ENCODE measurements around the gene XRCC4. TPM values are rescaled to one million over a fixed set of nuclear protein-coding genes. Genes with fewer than 3 reads are reported as not detected.

The XRCC4 gene
- total and polyA plus RNA-seq, 9 of the 15 experiments (the other 6 are each of a cell fraction or from before 2014, with no cell fraction given) = 13.6 to 61.6 (median 22.4) TPM

GRCh38 chr5:83255268-83255667 is 177.9 kb downstream of the XRCC4 start:
- ChIA-PET POLR2A (no interaction called here), CTCF (ENCODE audit: low intra/inter-chr PET ratio) (no interaction called here)
- no TSS peak for BruUV-seq (replicated peaks)
- DNase-seq (ENCODE audit: extremely low read depth in 1 of 4, low spot score in 3 of 4) = no peak
- H3K9ac ChIP-seq (ENCODE audit: insufficient read depth in 1 of 2, low read depth in 2 of 2, low read length in 2 of 2) = no peak overlapping the region
- H3K4me1 ChIP-seq (replicated peaks in 1 of 2; ENCODE audit: control insufficient read depth in 2 of 2, insufficient read depth in 2 of 2, low read length in 2 of 2) = no peaks in the 10 kb centered on the region
- no peaks in the 10 kb centered on the region for H3K79me2 ChIP-seq (ENCODE audit: control insufficient read depth, insufficient read depth, low read length)
- H3K4me2 ChIP-seq (ENCODE audit: insufficient read depth, low read length) = no peak overlapping the region
- H2AFZ ChIP-seq (ENCODE audit: low read depth, low read length) = no peak overlapping the region
- intact Hi-C loops (cut with micrococcal nuclease) (no loop called here), in situ Hi-C loops (cut with MboI) (no loop called here)
- H3K27me3 ChIP-seq (ENCODE audit: control insufficient read depth in 2 of 2, insufficient read depth in 2 of 2, low read length in 2 of 2) = no peaks in the 10 kb centered on the region
- TF ChIP-seq ETV6 (IDR thresholded peaks at IDR 0.05; ENCODE audit: borderline replicate concordance in 1 of 2, low read depth in 2 of 2, low read length in 1 of 2) (no peak), ETV6 (CRISPR knock-in tag; IDR thresholded peaks at IDR 0.05; ENCODE audit: borderline replicate concordance) (no peak)
- no peak for FAIRE-seq
- H3K9me1 ChIP-seq (ENCODE audit: control insufficient read depth, insufficient read depth, low read length) = no peaks in the 10 kb centered on the region
- no peak for ATAC-seq
- H4K20me1 ChIP-seq (replicated peaks; ENCODE audit: control insufficient read depth, insufficient read depth, low read length) = no peaks in the 10 kb centered on the region
- no peaks in the 10 kb centered on the region for H3K9me3 ChIP-seq (replicated peaks; ENCODE audit: control insufficient read depth, insufficient read depth, low read depth, low read length)
- 20% methylated on average over 1 of the region's 1 CpG for WGBS (ENCODE audit: insufficient coverage, low coverage, missing lambda C conversion rate)
- no peak overlapping the region for H3K4me3 ChIP-seq
- H3K36me3 ChIP-seq (ENCODE audit: control insufficient read depth, insufficient read depth, low read length) = no peaks in the 10 kb centered on the region
- H3K27ac ChIP-seq (ENCODE audit: extremely low read depth, low read depth, low read length) = no peak overlapping the region

- no TSS peak for BruUV-seq (replicated peaks)
- H3K27me3 ChIP-seq (ENCODE audit: control insufficient read depth in 2 of 2, insufficient read depth in 2 of 2, low read length in 2 of 2) = no peaks in the 10 kb centered on the region
- POLR2A ChIA-PET = no interaction called here
- no peak for FAIRE-seq
- 41% methylated on average over 2 of the region's 2 CpGs for WGBS (ENCODE audit: insufficient coverage, low coverage, missing lambda C conversion rate)
- no peak overlapping the region for H3K9ac ChIP-seq (ENCODE audit: insufficient read depth in 1 of 2, low read depth in 2 of 2, low read length in 2 of 2)
- H3K9me1 ChIP-seq (ENCODE audit: control insufficient read depth, insufficient read depth, low read length) = no peaks in the 10 kb centered on the region
- in situ Hi-C loops (cut with MboI) (no loop called here), intact Hi-C loops (cut with micrococcal nuclease) (no loop called here)
- H3K9me3 ChIP-seq (replicated peaks; ENCODE audit: control insufficient read depth, insufficient read depth, low read depth, low read length) = no peaks in the 10 kb centered on the region
- no peaks in the 10 kb centered on the region for H3K36me3 ChIP-seq (ENCODE audit: control insufficient read depth, insufficient read depth, low read length)
- no peak overlapping the region for H3K4me2 ChIP-seq (ENCODE audit: insufficient read depth, low read length)
- no peaks in the 10 kb centered on the region for H4K20me1 ChIP-seq (replicated peaks; ENCODE audit: control insufficient read depth, insufficient read depth, low read length)
- no peak overlapping the region for H3K4me3 ChIP-seq
- no peak for DNase-seq (ENCODE audit: extremely low read depth in 1 of 4, low spot score in 3 of 4)
- no peaks in the 10 kb centered on the region for H3K4me1 ChIP-seq (replicated peaks in 1 of 2; ENCODE audit: control insufficient read depth in 2 of 2, insufficient read depth in 2 of 2, low read length in 2 of 2)
- CTCF ChIA-PET (ENCODE audit: low intra/inter-chr PET ratio) = no interaction called here
- no peaks in the 10 kb centered on the region for H3K79me2 ChIP-seq (ENCODE audit: control insufficient read depth, insufficient read depth, low read length)
- ATAC-seq = no peak
- H2AFZ ChIP-seq (ENCODE audit: low read depth, low read length) = no peak overlapping the region
- H3K27ac ChIP-seq (ENCODE audit: extremely low read depth, low read depth, low read length) = no peak overlapping the region
- TF ChIP-seq ETV1 (tag; conservative IDR thresholded peaks at IDR 0.05; ENCODE audit: low read depth) (no peak), MGA (IDR thresholded peaks at IDR 0.05) (no peak)
Measured at GRCh38 chr5:83256091-83256780, 178.9 kb downstream of the XRCC4 start.
